GM23248 (cell line): ENCODE data around the gene CCNJL. TPM values are rescaled to one million over a fixed set of nuclear protein-coding genes. Genes with fewer than 3 reads are reported as not detected.

Source experiments
- DNase-seq: peaks from one replicate; pipeline ENCODE4 v3.0.0-alpha.2; 2015
- H2AFZ ChIP-seq: fragments of 200-600 bp; sonication (generic); 2 replicates; pipeline ENCODE4 v1.6.1; 2016; ENCODE audit warnings: antibody characterized with exemption
- H3F3A ChIP-seq: fragments of 200-600 bp; sonication (generic); 2 replicates; pipeline ENCODE4 v1.6.1; 2016; ENCODE audit warnings: mild to moderate bottlenecking, antibody characterized with exemption, mixed run types; ENCODE audit not compliant: insufficient read depth
- H3K27ac ChIP-seq: fragments of 200-600 bp; sonication (generic); 2 replicates; pipeline ENCODE4 v1.5.1; 2016; ENCODE audit warnings: mild to moderate bottlenecking
- H3K27me3 ChIP-seq: fragments of 200-600 bp; sonication (generic); replicated peaks from 2 replicates; pipeline ENCODE4 v1.6.1; 2016; ENCODE audit warnings: mild to moderate bottlenecking; ENCODE audit not compliant: insufficient read depth
- H3K36me3 ChIP-seq: fragments of 200-600 bp; sonication (generic); 2 replicates; pipeline ENCODE4 v1.6.1; 2016; ENCODE audit warnings: low read depth, mild to moderate bottlenecking
- H3K4me1 ChIP-seq: fragments of 200-600 bp; sonication (generic); 2 replicates; pipeline ENCODE4 v1.6.1; 2016; ENCODE audit warnings: mild to moderate bottlenecking; ENCODE audit not compliant: insufficient read depth
- H3K4me2 ChIP-seq: fragments of 200-600 bp; sonication (generic); one replicate; pipeline ENCODE4 v1.6.1; 2016; ENCODE audit warnings: mild to moderate bottlenecking; ENCODE audit not compliant: unreplicated experiment
- H3K4me3 ChIP-seq: fragments of 200-600 bp; sonication (generic); 2 replicates; pipeline ENCODE4 v1.5.1; 2016; ENCODE audit warnings: mild to moderate bottlenecking
- H3K79me2 ChIP-seq: fragments of 200-600 bp; sonication (generic); 2 replicates; pipeline ENCODE4 v1.6.1; 2016; ENCODE audit warnings: mild to moderate bottlenecking; ENCODE audit not compliant: insufficient read depth
- H3K9ac ChIP-seq: fragments of 200-600 bp; sonication (generic); 2 replicates; pipeline ENCODE4 v1.6.1; 2016; ENCODE audit warnings: mild to moderate bottlenecking
- H3K9me2 ChIP-seq: fragments of 200-600 bp; sonication (generic); 2 replicates; pipeline ENCODE4 v1.6.1; 2016; ENCODE audit warnings: mixed run types, mild to moderate bottlenecking, moderate library complexity; ENCODE audit not compliant: insufficient read depth
- H3K9me3 ChIP-seq: fragments of 200-600 bp; sonication (generic); one replicate; pipeline ENCODE4 v1.6.1; 2017; ENCODE audit warnings: low read depth
- H4K20me1 ChIP-seq: fragments of 200-600 bp; sonication (generic); 2 replicates; pipeline ENCODE4 v1.6.0; 2016; ENCODE audit not compliant: insufficient read depth
- EZH2 ChIP-seq: fragments of 200-600 bp; sonication (generic); IDR thresholded peaks from 2 replicates; pipeline ENCODE4 v1.6.1; 2018; ENCODE audit warnings: antibody characterized with exemption, mild to moderate bottlenecking; ENCODE audit not compliant: insufficient read depth, poor library complexity, severe bottlenecking
- EZH2phosphoT487 ChIP-seq: fragments of 200-600 bp; sonication (generic); IDR thresholded peaks from 2 replicates; pipeline ENCODE4 v1.6.1; 2018; ENCODE audit warnings: antibody characterized with exemption, moderate library complexity, mild to moderate bottlenecking, low read depth; ENCODE audit not compliant: insufficient read depth
- WGBS, 2 experiments: methylation state at CpG; one replicate each; pipeline ENCODE4 v1.1.6; 2015 to 2017; ENCODE audit warnings: low lambda C conversion rate in 2 of 2, low coverage in 1 of 2; ENCODE audit errors: missing lambda C conversion rate in 2 of 2; 5-methylcytosine and 5-hydroxymethylcytosine counted together
- in situ Hi-C: fragments of 300-500 bp; cut with MboI; formaldehyde crosslinking; loops from 2 replicates; pipeline ENCODE4 v1.15.0; 2020
- polyA plus RNA-seq: library from polyadenylated mRNA; unstranded; fragments of >200 nt; fragmentation: Nextera tagmentation; extraction: Ambion mirVana; gene quantifications from 2 replicates; pipeline ENCODE4 v1.2.1, GENCODE V29; 2016
- total RNA-seq: library from RNA; depleted of rRNA; stranded (reverse); fragments of >200 nt; shearing (Covaris generic); gene quantifications from 2 replicates; pipeline ENCODE4 v1.2.3, GENCODE V29; 2014

CCNJL gene
- total and polyA plus RNA-seq, 2 experiments from 2014 or later, result 0.43 TPM; not detected in 1

- in situ Hi-C loops, result no loop called here
- TF ChIP-seq EZH2phosphoT487, result no peak
- no peak for TF ChIP-seq EZH2
- H3K27ac ChIP-seq, result no peak overlapping the region
- no peaks in the 10 kb centered on the region for H3K4me1 ChIP-seq
- H3K9me3 ChIP-seq, result no peaks in the 10 kb centered on the region
- no peaks in the 10 kb centered on the region for H4K20me1 ChIP-seq
- H3K79me2 ChIP-seq, result no peaks in the 10 kb centered on the region
- H2AFZ ChIP-seq, result no peak overlapping the region
- peaks cover 6% of the 10 kb centered on the region; the same call in 1 of the 2 replicates for H3K27me3 ChIP-seq
- H3K9ac ChIP-seq, result no peak overlapping the region
- H3K4me3 ChIP-seq, result no peak overlapping the region
- DNase-seq, result no peak
- H3K36me3 ChIP-seq, result no peaks in the 10 kb centered on the region
- WGBS, 2 experiments, result 80 to 88% methylated on average over 4 to 5 of the region's 5 CpGs
- H3K9me2 ChIP-seq, result no peaks in the 10 kb centered on the region
- H3K4me2 ChIP-seq, result no peak overlapping the region
- no peaks in the 10 kb centered on the region for H3F3A ChIP-seq
These were observed 76.6 kb downstream of the CCNJL start for GRCh38 chr5:160235731-160236130.

DNA sequence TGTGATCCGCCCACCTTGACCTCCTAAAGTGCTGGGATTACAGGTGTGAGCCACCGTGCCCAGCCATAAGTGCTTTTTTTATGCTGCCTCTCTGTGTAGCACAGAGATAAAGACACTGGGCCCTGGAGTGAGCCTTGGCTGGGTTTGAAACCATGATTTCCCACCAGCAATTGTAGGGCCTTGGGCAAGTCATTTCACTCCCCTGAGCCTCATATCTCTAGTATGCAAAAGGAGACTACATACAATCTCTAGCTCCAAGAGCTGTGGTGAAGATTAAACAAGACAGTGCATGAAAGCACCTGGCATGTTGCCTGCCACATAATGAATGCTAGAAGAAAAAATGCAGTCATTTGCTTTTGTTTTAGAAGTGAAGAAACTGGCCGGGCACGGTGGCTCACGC, 79.1 kb downstream of the CCNJL start:
- Histone ChIP-seq H3K27ac (no peak overlapping the region), H3K79me2 (no peaks in the 10 kb centered on the region), H3K4me2 (no peak overlapping the region), H3K27me3 (no peaks in the 10 kb centered on the region), H4K20me1 (no peaks in the 10 kb centered on the region), H3K4me3 (no peak overlapping the region), H3K9ac (no peak overlapping the region), H2AFZ (no peak overlapping the region), H3K4me1 (no peaks in the 10 kb centered on the region), H3K9me2 (no peaks in the 10 kb centered on the region), H3K9me3 (no peaks in the 10 kb centered on the region), H3K36me3 (no peaks in the 10 kb centered on the region), H3F3A (no peaks in the 10 kb centered on the region)
- 43 to 47% methylated on average over 5 of the region's 5 CpGs for WGBS, 2 experiments
- no peak for TF ChIP-seq EZH2phosphoT487
- no peak for TF ChIP-seq EZH2
- DNase-seq, result peak; percentile 26
- in situ Hi-C loops, result no loop called here

GRCh38 chr5:160231783-160232342, 80.5 kb downstream of the CCNJL start:
- H3F3A ChIP-seq, result no peaks in the 10 kb centered on the region
- no peak overlapping the region for H3K4me2 ChIP-seq
- H3K27ac ChIP-seq, result no peak overlapping the region
- H3K36me3 ChIP-seq, result no peaks in the 10 kb centered on the region
- H3K4me3 ChIP-seq, result no peak overlapping the region
- in situ Hi-C loops, result no loop called here
- H2AFZ ChIP-seq, result no peak overlapping the region
- no peak for TF ChIP-seq EZH2phosphoT487
- TF ChIP-seq EZH2, result no peak
- no peaks in the 10 kb centered on the region for H4K20me1 ChIP-seq
- no peak for DNase-seq
- no peaks in the 10 kb centered on the region for H3K27me3 ChIP-seq
- no peak overlapping the region for H3K9ac ChIP-seq
- H3K79me2 ChIP-seq, result no peaks in the 10 kb centered on the region
- H3K4me1 ChIP-seq, result no peaks in the 10 kb centered on the region
- H3K9me2 ChIP-seq, result no peaks in the 10 kb centered on the region
- 74 to 79% methylated on average over 10 of the region's 10 CpGs for WGBS, 2 experiments
- no peaks in the 10 kb centered on the region for H3K9me3 ChIP-seq

DNA sequence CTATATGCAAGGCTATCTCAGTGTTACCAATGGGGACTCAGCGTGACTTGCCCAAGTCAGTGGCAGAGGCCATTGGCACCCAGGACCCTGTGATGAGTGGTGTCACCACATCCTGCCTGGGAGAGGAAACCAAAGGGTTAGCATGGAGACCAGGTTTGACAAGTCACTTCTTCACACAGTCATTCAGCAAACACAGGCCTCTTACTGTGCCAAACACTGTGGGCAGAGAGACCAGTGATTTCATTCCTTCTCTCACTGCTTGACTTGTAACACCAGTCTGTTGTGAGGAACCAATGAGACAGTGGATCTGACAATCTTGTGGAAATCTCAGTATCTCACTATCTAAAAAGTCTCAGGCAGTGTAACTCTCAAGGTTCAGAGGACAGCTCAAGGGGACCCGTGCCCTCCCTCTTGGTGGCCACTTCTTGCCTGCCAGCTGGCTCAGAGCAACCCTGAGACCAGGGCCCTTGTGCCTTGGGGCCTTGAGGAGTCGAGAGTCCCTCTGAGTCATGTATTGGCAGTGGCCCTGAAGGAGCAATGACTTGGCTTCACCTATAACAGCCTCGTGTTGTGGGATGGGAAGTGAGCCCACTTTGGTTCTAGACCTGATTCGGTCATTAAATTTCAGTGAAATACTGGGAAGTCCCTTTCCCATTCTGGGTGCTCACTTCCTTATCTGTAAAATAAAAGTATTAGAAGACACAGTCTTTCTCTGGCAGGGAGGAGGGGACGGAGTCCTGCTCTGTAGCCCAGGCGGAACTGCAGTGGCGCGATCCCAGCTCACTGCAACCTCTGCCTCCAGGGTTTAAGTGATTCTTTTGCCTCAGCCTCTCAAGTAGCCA, 81.5 kb downstream of the CCNJL start:
- Histone ChIP-seq H2AFZ (no peak overlapping the region), H3K36me3 (no peaks in the 10 kb centered on the region), H3K4me2 (no peak overlapping the region), H3K4me3 (no peak overlapping the region), H3K9ac (no peak overlapping the region), H4K20me1 (no peaks in the 10 kb centered on the region), H3K27ac (no peak overlapping the region), H3K9me2 (no peaks in the 10 kb centered on the region), H3K27me3 (no peaks in the 10 kb centered on the region), H3K4me1 (no peaks in the 10 kb centered on the region), H3K9me3 (no peaks in the 10 kb centered on the region), H3F3A (no peaks in the 10 kb centered on the region), H3K79me2 (no peaks in the 10 kb centered on the region)
- in situ Hi-C loops, result no loop called here
- peak; percentile 57 for DNase-seq
- TF ChIP-seq EZH2phosphoT487 (no peak), EZH2 (no peak)
- 72 to 75% methylated on average over 9 of the region's 9 CpGs for WGBS, 2 experiments
